IPS DF 6.9 (cell line): ENCODE results near the gene CNOT1.
"Not testable (repeated sequence)": the region's sequence is repeated elsewhere in the genome, so short reads cannot be mapped to it uniquely, and the experiment has no call there.

Source experiments
- DNase-seq: peaks from one replicate; pipeline ENCODE4 v3.0.0-alpha.2; 2013; ENCODE audit warnings: low read depth, low spot score
- H3K27ac ChIP-seq: one replicate; pipeline ENCODE4 v1.5.1; 2013; ENCODE audit warnings: low read length, control low read depth
- H3K27me3 ChIP-seq: 2 replicates; pipeline ENCODE4 v1.6.1; 2013; ENCODE audit warnings: mild to moderate bottlenecking, low read length; ENCODE audit not compliant: control insufficient read depth, insufficient read depth
- H3K36me3 ChIP-seq: 2 replicates; pipeline ENCODE4 v1.6.1; 2013; ENCODE audit warnings: low read length; ENCODE audit not compliant: control insufficient read depth, insufficient read depth
- H3K4me1 ChIP-seq: 2 replicates; pipeline ENCODE4 v1.6.1; 2013; ENCODE audit warnings: low read length; ENCODE audit not compliant: control insufficient read depth, insufficient read depth
- H3K4me3 ChIP-seq: 2 replicates; pipeline ENCODE4 v1.5.1; 2013; ENCODE audit warnings: mild to moderate bottlenecking, low read length
- H3K9me3 ChIP-seq: 2 replicates; pipeline ENCODE4 v1.6.1; 2013; ENCODE audit warnings: low read length, inconsistent platforms; ENCODE audit not compliant: control insufficient read depth, insufficient read depth
- WGBS: extraction: QIAGEN DNeasy Blood & Tissue Kit; methylation state at CpG from one replicate; pipeline ENCODE4 v1.1.7; 2013; ENCODE audit warnings: mixed read lengths, missing lambda C conversion rate; ENCODE audit not compliant: insufficient read length, insufficient coverage; 5-methylcytosine and 5-hydroxymethylcytosine counted together

CNOT1 gene

GRCh38 chr16:58494981-58495520 is 134.6 kb downstream of the CNOT1 start:
- Histone ChIP-seq H3K27me3 (no peaks in the 10 kb centered on the region), H3K36me3 (no peaks in the 10 kb centered on the region), H3K9me3 (no peaks in the 10 kb centered on the region), H3K27ac (no peak overlapping the region), H3K4me1 (peaks cover 6% of the 10 kb centered on the region), H3K4me3 (no peak overlapping the region)
- WGBS: no CpG with 5 or more reads among the region's 8 CpGs
- peak; percentile 88 for DNase-seq

GRCh38 chr16:58493756-58494431 is 135.7 kb downstream of the CNOT1 start:
- H3K4me1 ChIP-seq: peaks cover 4% of the 10 kb centered on the region; the same call in 1 of the 2 replicates
- no peaks in the 10 kb centered on the region for H3K36me3 ChIP-seq
- no peaks in the 10 kb centered on the region for H3K27me3 ChIP-seq
- no CpG with 5 or more reads among the region's 20 CpGs for WGBS
- no peak overlapping the region for H3K27ac ChIP-seq
- no peak overlapping the region for H3K4me3 ChIP-seq
- no peaks in the 10 kb centered on the region for H3K9me3 ChIP-seq
- no peak for DNase-seq

- Histone ChIP-seq H3K4me1 (peaks cover 4% of the 10 kb centered on the region; the same call in 1 of the 2 replicates), H3K9me3 (no peaks in the 10 kb centered on the region), H3K27ac (no peak overlapping the region), H3K4me3 (no peak overlapping the region), H3K36me3 (no peaks in the 10 kb centered on the region), H3K27me3 (no peaks in the 10 kb centered on the region)
- DNase-seq: no peak
- whole genome bisulfite sequencing: no CpG with 5 or more reads among the region's 5 CpGs
Measured at GRCh38 chr16:58492735-58493134, 136.9 kb downstream of the CNOT1 start.

- Histone ChIP-seq H3K27me3 (no peaks in the 10 kb centered on the region), H3K27ac (no peak overlapping the region), H3K9me3 (no peaks in the 10 kb centered on the region), H3K4me3 (no peak overlapping the region), H3K4me1 (peaks cover 4% of the 10 kb centered on the region; the same call in 1 of the 2 replicates), H3K36me3 (no peaks in the 10 kb centered on the region)
- no CpG with 5 or more reads among the region's 4 CpGs for WGBS
- no peak for DNase-seq
Measured at GRCh38 chr16:58492066-58492465, 137.6 kb downstream of the CNOT1 start.

GRCh38 chr16:58490539-58490938 is 139.1 kb downstream of the CNOT1 start:
- not testable (repeated sequence) for H3K27ac ChIP-seq, DNase-seq, H3K4me1 ChIP-seq, H3K27me3 ChIP-seq, H3K36me3 ChIP-seq, H3K9me3 ChIP-seq, H3K4me3 ChIP-seq
- WGBS: no CpG with 5 or more reads among the region's 8 CpGs

GRCh38 chr16:58490065-58490464 is 139.6 kb downstream of the CNOT1 start:
- H3K27ac ChIP-seq: no peak overlapping the region
- no peak for DNase-seq
- no peaks in the 10 kb centered on the region for H3K36me3 ChIP-seq
- no CpG with 5 or more reads among the region's 4 CpGs for WGBS
- H3K9me3 ChIP-seq: no peaks in the 10 kb centered on the region
- H3K27me3 ChIP-seq: no peaks in the 10 kb centered on the region
- H3K4me3 ChIP-seq: no peak overlapping the region
- peaks cover 2% of the 10 kb centered on the region; the same call in 1 of the 2 replicates for H3K4me1 ChIP-seq

GRCh38 chr16:58488531-58488930 is 141.1 kb downstream of the CNOT1 start:
- WGBS: no CpG with 5 or more reads among the region's 3 CpGs
- Histone ChIP-seq H3K4me1 (no peaks in the 10 kb centered on the region), H3K9me3 (no peaks in the 10 kb centered on the region), H3K27ac (no peak overlapping the region), H3K4me3 (no peak overlapping the region), H3K27me3 (no peaks in the 10 kb centered on the region), H3K36me3 (no peaks in the 10 kb centered on the region)
- DNase-seq: no peak

- Histone ChIP-seq H3K9me3 (no peaks in the 10 kb centered on the region), H3K36me3 (no peaks in the 10 kb centered on the region), H3K27me3 (no peaks in the 10 kb centered on the region), H3K4me1 (no peaks in the 10 kb centered on the region), H3K27ac (no peak overlapping the region), H3K4me3 (no peak overlapping the region)
- WGBS: no CpG with 5 or more reads among the region's 43 CpGs
- DNase-seq: peak; percentile 82
Measured at GRCh38 chr16:58487566-58488351, 141.9 kb downstream of the CNOT1 start.

GRCh38 chr16:58485184-58485887 is 144.3 kb downstream of the CNOT1 start:
- Histone ChIP-seq H3K36me3 (no peaks in the 10 kb centered on the region), H3K4me1 (no peaks in the 10 kb centered on the region), H3K9me3 (no peaks in the 10 kb centered on the region), H3K4me3 (no peak overlapping the region), H3K27ac (no peak overlapping the region), H3K27me3 (no peaks in the 10 kb centered on the region)
- no peak for DNase-seq
- no CpG with 5 or more reads among the region's 11 CpGs for WGBS

GRCh38 chr16:58481931-58482330 is 147.7 kb downstream of the CNOT1 start:
- no CpG with 5 or more reads among the region's 8 CpGs for WGBS
- Histone ChIP-seq H3K4me3 (no peak overlapping the region), H3K4me1 (no peaks in the 10 kb centered on the region), H3K9me3 (no peaks in the 10 kb centered on the region), H3K27ac (no peak overlapping the region), H3K36me3 (no peaks in the 10 kb centered on the region), H3K27me3 (no peaks in the 10 kb centered on the region)
- no peak for DNase-seq
